Stimulated activated CD4-positive, alpha-beta T cell treated with anti-CD3 and anti-CD28 coated beads, Interleukin-15, amount 100 ng/mL, for 48 hours (primary cell): ENCODE measurements around the gene TULP1.

Experiments
- DNase-seq, 2 donors: peaks; one replicate each; pipeline ENCODE4 v3.0.0-alpha.2; 2020; ENCODE audit warnings: low read depth in 2 of 2

Gene TULP1

DNA sequence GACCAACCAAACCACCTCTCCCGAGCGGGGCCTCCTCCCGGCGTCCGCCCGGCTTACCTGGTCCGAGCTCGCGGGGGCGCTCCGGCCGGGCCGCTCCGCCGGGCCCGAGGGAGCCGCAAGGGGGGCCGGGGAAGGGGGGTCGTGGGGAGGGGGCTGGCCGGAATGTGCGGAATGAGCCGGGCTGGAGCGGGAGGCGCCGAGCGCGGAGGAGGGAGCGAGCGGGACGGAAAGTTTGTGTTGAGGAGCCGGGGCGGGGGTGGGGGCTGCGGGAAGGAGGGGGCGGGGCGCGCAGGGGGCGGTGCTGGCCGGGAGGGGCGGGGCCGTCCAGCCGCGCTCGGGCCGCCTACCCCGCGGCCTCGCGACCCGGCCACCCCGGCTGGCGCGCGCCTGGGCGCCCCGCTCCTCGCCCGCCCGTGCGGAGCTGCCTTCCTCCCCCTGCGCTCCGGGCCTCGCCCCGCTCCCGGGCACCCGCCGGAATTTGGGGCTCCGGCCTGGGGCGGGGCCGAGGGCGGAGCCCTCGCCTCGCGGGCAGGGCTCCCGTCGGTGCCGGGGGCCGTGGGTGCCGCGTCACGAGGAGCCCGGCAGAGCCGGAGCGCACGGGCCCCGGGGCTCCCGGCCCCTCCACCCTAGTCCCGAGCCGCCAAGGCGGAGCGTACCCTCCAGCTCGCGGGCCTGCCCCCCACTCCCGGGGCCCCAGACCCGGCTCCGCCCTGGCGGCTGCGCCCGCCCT, 15.7 kb downstream of the TULP1 start, which contains the start of gene TEAD3:
Gene TEAD3 (minus strand): TSS at position 239 of the 730 bp plus-strand sequence.
- DNase-seq = peak in 1 of 2 donors; percentile 20

DNA sequence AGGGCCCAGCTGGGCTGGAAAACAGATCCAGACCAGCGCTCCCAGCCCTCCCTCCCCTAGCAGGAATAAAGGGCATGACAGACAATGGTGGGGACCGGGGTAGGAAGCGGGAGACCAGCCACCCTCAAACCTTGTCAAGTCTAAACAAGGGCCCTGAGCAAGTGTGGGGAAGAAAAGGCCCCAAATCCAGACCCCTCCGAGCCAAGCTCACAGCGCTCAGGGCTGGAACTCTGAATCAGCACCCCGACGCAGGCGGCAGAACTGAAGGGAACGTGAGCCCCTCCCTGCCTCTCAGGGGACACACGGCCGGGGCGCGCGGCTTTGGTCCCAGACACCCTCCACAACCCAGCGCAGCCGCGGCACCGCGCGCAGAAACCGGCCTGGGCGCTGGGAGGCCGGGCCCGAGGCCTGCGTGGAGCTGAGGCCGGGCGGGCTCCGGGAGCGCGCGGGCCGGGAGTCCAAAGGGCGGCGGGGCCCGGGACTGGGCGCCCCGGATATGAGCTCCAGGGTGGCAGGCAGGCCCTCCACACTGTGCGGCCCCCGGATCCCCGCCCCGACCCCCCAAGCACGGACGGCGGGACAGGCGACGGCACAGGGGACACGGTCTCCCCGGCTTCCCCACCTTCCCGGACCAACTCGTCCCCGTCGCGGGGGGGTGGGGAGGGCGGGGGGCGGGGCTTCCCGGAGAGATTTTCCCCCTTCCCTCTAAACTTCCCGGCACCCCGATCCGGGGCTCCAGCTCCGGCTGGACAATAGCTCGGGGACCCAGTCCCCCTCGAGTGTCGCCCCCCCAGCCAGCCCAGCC, 16.5 kb downstream of the TULP1 start:
- no peak for DNase-seq

GRCh38 chr6:35495258-35496035, 17.2 kb downstream of the TULP1 start:
- no peak for DNase-seq

DNA sequence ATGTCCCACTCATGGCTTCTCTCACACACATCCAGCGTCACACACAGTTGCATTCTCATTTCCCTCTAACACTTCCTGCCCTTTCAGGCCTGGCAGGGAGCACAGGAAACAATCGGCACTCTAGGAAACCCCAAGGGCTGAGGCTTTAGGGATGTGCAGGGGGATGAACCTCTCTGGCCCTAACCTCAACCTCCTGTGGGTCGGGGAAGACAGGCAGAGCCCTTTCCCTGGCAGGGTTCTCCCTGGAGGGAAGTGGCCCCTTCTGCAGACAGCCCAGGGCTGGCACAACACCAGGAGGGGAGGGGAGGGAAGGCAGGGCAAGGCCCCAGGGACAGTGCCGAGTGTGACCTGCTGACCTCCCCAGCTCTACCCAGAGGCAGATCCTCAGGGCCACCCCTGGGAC, 18.5 kb downstream of the TULP1 start:
- no peak for DNase-seq

DNA sequence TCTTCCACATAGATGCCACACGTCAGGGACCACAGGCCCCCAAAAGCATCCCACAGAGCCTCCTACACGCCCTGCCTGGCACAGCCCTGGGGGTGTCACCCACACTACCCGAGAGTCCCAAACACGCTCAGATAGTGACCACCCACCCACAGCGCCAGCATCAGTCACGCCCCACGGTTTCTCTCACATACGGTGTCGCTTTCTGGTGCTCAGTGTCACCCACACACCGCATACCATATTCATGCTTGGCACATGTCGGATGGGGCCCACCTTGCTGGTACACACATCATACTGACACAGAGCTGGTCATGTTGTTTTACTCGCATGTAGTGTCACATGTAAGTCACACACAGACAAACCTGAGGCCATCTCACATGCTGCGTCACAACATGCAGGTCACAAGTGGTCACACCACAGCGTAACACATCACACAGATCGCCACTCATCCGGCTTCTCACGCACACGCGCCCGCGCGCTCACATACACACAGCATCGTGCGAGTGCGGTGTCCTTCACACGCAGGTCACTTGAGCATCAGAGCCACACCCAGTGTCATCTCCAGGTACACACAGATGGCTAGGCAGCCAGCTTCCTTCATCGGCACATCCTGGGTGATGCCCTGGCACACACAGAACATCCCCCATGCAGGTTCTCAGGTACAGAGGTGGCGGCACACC, 19.3 kb downstream of the TULP1 start:
- DNase-seq = no peak

DNA sequence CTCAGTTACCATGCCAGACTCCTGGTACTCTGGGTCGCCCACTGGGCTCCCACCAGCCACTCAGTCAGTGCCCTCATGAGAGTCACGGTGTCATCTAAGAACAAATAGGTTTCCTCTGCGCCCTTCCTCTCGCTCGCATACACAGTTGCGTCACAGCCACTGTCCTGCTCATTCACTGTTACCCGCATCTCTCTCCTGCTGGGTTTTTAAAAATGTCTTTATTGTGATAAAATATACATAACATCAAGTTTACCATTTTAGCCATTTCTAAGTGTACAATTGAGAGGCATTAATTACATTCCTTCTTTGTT, 19.8 kb downstream of the TULP1 start:
- DNase-seq = no peak

DNA sequence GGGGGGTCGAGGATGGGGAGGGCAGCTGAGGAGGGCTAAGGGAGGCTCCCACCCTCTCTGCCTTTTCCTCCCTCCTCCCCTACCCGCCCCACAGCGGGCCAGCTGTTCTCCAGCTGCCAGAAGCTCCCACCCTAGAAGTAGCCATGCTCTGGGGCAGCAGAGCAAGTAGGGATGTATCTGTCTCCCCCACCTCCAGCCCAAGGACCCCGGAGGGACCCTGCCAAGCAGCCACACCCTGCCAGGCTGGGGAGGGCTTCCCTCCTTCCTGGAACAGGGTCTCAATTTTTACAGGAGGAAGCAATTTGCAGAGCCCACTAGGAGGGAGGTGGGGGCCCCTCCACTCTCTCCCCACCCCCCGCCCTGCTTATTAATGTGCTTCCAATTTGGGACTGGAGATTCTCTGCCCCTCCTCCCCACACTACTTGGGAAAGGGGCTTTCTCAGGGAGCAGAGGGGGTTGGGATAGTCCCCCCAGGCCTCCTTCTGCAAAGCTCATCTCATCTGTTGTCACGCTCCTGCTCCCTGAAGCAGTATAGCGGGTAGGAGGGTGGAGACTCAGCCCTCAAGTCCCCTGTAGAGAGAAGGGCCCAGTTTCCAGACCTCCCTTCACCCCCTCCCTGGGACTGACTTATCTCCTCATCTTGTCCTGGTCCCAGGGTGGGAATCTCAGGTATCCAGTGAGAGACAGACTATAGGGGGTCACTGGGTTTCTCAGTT, 20.3 kb downstream of the TULP1 start:
- no peak for DNase-seq

DNA sequence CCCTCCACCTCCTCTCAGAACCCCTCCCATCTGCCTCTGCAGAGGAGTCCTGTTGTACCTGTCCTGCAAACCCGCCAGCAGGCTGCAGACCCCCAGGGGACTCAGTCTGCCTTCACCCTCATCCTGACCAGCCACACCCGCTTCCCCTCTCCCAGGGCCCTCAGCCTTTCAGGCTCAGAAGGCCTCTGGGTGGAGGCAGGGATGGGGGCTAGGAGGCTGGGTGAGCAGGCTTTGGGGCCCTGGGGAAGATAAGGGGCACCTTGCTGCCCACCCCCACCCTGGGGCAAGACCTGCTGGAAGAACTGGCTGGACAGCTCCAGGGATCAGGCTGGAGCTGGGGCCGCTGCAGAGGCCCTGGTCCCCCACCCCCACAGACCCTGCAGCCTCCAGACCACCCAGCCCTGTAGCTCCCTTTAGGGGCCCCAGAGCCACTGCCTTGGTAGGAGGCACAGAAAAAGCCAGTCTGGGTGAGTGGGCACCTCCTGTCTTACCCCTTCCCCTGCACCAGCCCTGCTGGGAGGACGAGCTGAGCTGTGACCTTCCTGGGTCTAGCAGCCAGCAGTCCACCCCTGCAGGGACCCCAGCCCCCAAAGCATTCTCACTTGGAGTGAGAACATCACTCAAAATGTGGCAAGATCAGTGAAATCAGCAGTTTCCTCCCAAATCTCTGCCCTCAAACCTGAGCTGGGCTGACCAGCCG, 21.0 kb downstream of the TULP1 start:
- no peak for DNase-seq

- DNase-seq = no peak
Observed at GRCh38 chr6:35490821-35491557, 21.7 kb downstream of the TULP1 start.

DNA sequence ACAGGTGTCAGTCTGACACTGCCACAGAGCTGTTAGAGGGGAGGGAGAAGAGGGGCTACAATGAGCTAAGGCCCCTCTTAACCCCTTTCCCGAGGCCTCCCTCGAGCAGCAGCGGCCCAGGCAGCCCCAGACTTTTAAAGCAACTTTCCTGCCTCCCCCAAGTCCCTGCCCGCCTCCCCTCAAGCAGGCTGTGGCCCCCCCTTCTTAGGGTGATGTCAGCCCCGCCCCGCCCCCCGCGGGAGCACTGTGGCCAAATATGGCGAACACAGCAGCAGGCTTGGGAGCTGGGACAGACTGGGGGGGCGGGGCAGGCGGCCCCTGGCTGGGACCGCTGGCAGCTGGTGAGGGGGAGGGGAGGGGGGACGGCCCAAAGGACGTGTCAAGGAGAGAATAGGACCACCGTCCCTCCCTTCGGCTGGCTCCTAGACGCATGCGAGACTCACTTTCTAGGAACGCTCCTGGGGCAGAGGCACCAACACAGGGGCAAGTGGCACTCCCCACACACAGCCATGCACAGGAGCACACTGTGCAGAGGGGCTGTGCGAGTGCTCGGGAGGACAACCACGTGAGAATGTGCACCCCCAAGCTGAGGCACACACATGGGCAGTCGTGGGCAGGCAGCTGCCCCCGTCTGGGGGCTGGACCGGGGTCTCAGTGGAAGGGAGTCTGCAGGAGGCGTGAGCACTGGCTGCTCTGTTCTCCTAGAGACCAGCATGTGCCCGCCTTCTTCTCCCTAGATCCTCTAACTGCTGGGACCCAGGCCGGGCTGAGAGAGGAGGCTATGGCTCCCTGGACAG, 22.5 kb downstream of the TULP1 start:
- DNase-seq = no peak

DNA sequence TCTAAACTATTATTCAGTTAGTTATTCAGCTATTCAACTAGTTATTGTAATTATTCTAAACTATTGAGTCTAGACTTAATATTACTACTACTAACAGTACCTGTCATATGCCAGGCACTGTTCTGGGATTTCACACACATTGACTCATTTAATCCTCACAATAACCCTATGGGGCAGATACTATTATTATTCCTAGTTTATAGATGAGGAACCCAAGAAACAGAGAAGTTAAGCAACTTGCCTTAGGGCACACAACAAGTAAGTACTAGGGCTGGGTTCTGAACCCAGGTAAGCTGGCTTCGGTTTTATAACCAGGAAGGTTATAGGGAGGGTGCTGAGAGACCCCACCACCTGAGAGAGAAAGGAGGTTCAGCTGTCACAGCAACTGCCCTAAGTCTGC, 23.6 kb downstream of the TULP1 start:
- no peak for DNase-seq

DNA sequence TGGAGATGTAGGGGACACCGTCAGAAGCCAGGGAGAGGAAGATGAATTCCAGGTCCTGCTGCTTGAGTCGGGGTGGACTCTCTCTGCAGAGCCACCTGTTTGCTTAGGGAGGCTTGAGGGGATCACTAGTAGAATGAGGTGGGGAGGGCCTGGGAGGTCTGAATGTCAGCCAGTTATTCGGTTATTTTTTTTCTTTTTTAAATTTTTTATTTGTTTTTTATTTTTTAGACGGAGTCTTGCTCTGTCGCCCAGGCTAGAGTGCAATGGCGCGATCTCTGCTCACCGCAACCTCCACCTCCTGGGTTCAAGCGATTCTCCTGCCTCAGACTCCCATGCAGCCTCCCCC, 24.2 kb downstream of the TULP1 start:
- no peak for DNase-seq

GRCh38 chr6:35487658-35488516, 24.8 kb downstream of the TULP1 start:
- no peak for DNase-seq

DNA sequence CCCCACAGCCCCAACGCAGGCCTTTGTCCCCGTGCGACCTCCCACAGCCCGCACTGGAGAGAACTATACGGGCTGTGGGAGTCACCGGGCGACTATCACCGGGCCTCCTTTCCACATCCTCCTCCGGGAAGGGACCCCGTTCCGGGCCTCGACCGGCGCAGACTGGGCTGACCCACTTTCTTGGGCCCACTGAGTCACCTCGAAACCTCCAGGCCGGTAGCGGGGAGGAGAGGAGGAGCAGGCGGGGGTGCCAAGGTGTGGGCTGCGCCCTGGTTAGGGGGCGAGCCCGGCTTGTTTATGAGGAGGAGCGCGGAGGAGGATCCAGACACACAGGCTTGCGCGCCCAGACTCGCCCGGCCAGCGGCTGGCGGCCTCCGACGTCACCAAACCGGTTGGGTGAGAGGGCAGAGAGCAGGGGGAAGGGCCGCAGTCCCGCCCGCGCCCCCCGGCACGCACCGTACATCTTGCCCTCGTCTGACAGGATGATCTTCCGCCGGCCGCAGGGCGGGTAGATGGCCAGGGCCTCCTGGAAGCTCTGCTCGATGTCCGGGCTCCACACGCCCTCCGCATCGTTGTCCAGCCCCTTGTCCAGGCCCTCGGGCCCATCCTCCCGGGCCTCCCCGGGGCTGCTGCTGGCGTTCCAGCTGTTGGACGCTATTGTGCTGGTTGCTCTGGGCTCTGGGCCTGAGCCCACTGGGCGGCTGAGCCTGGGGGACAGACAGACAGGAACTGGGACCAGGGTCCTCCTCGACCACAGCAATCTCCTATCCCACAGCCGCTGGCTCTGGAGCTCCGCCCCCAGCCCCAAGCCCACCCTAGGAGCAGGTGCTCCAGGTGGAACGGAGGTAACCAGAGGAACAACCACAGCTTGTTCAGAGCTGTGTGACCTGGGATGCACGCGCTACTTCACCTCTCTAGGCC, 26.4 kb downstream of the TULP1 start:
- DNase-seq = no peak

- no peak for DNase-seq
Observed at GRCh38 chr6:35485402-35485877, 27.3 kb downstream of the TULP1 start.

DNA sequence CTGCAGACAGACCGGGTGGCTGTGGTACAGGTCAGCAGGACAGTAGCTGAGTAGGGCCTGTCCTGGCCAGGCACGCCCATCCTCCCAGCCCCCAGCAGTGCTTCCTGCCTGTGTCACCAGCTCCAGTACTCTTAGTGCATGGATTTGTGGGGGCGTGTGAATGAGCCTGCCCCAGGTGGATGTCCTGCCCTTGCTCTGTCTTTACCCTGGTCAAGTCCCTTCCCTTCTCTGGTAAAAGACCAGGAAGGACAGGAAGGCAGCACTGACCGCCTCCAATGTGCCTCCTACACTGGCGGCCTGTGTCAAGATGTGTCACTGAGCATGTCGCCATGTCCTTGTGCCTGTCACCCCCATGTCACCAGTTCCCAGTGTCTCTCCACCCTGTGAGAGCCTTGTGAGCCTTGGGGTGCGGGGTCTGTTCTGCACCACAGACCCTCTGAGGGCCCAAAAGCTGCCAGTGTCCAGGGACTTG, 27.7 kb downstream of the TULP1 start:
- no peak for DNase-seq
